IMR-90 (cell line): ENCODE measurements around the gene FAM234A.

ENCODE experiments used
- BHLHE40 ChIP-seq: fragments of 150-350 bp; IDR thresholded peaks from 2 replicates; pipeline ENCODE4 v1.6.1; 2016; ENCODE audit warnings: mild to moderate bottlenecking, low read depth, low read length
- CTCF ChIP-seq: conservative IDR thresholded peaks from 2 replicates; pipeline ENCODE4 v1.5.1; 2012; ENCODE audit warnings: mild to moderate bottlenecking, low read depth, low read length, improper control_type of control experiment
- FOS ChIP-seq: fragments of 150-350 bp; IDR thresholded peaks from 2 replicates; pipeline ENCODE4 v1.6.1; 2016; ENCODE audit warnings: low read depth, low read length
- POLR2A ChIP-seq: IDR thresholded peaks from 2 replicates; pipeline ENCODE4 v1.6.1; 2012; ENCODE audit warnings: mild to moderate bottlenecking, low read depth, low read length
- RAD21 ChIP-seq: IDR thresholded peaks from 2 replicates; pipeline ENCODE4 v1.6.1; 2012; ENCODE audit warnings: low read length, improper control_type of control experiment

- no peak for TF ChIP-seq POLR2A
- TF ChIP-seq CTCF, result no peak
- no peak for TF ChIP-seq RAD21
- TF ChIP-seq BHLHE40, result no peak
- TF ChIP-seq FOS, result no peak
These were observed 12.4 kb downstream of the FAM234A start for GRCh38 chr16:247027-247426.
